Measurements from ENCODE around the gene RPS24.

The RPS24 gene

DNA sequence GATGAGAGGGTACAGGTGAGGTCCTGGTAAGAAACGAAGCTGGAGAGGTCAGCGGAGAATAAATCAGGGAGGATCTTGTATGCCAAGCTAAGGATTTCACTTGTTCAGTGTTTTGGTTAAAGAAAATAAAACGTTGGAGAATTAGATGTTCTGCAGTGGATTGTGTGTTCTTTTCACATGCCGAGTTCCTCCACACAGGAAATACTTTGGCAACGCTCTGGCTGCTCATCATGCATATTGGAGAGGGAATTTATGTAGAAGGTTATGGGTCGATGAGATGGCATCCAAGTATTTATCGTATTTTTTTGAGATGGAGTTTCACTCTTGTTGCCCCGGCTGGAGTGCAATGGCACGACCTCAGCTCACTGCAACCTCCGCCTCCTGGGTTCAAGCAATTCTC is 11.0 kb downstream of the RPS24 start:
- Histone ChIP-seq H3K27me3 (ENCODE audit: low read length) (no peaks in the 10 kb centered on the region), H2AFZ (ENCODE audit: low read depth, low read length, severe bottlenecking) (no peak overlapping the region), H3K27ac (ENCODE audit: low read depth, low read length) (no peak overlapping the region), H3K9me2 (replicated peaks; ENCODE audit: insufficient read depth, low read length) (no peaks in the 10 kb centered on the region), H3K79me2 (ENCODE audit: insufficient read depth, low read length) (peaks cover under 1% of the 10 kb centered on the region; the same call in 1 of the 2 replicates), H3K9ac (ENCODE audit: low read length) (no peak overlapping the region), H3K4me2 (ENCODE audit: low read depth, low read length, poor library complexity, severe bottlenecking) (no peak overlapping the region), H3K36me3 (ENCODE audit: low read length) (peaks cover 14% of the 10 kb centered on the region; the same call in 1 of the 2 replicates), H3K4me3 (ENCODE audit: insufficient read depth, low read length, poor library complexity, severe bottlenecking) (no peak overlapping the region), H3K9me3 (ENCODE audit: insufficient read depth, low read length) (no peaks in the 10 kb centered on the region), H3F3A (ENCODE audit: insufficient read depth) (peaks cover 38% of the 10 kb centered on the region), H4K20me1 (ENCODE audit: low read depth, low read length) (peaks cover 15% of the 10 kb centered on the region)
- no peak for TF ChIP-seq EZH2phosphoT487 (conservative IDR thresholded peaks at IDR 0.05; ENCODE audit: low read length)
- TF ChIP-seq, protein P1, sequence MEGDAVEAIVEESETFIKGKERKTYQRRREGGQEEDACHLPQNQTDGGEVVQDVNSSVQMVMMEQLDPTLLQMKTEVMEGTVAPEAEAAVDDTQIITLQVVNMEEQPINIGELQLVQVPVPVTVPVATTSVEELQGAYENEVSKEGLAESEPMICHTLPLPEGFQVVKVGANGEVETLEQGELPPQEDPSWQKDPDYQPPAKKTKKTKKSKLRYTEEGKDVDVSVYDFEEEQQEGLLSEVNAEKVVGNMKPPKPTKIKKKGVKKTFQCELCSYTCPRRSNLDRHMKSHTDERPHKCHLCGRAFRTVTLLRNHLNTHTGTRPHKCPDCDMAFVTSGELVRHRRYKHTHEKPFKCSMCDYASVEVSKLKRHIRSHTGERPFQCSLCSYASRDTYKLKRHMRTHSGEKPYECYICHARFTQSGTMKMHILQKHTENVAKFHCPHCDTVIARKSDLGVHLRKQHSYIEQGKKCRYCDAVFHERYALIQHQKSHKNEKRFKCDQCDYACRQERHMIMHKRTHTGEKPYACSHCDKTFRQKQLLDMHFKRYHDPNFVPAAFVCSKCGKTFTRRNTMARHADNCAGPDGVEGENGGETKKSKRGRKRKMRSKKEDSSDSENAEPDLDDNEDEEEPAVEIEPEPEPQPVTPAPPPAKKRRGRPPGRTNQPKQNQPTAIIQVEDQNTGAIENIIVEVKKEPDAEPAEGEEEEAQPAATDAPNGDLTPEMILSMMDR (IDR thresholded peaks at IDR 0.05; ENCODE audit: insufficient read depth, low read length, poor library complexity, severe bottlenecking), result no peak

DNA sequence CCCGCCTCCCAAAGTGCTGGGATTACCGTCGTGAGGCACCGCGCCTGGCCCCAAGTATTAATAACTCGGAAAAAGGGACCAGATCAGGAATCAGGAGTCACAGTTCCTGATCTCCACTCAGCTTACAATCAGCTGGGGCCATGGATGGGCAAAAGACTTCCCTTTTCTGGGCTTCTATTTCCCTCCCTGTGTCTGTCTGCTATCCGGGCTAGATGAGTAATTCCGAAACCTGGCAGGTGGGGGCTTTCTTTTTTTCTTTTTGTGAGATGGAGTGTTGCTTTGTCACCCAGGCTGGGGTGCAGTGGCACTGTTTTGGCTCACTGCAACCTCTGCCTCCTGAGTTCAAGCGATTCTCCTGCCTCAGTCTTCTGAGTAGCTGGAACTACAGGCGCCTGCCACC is 11.6 kb downstream of the RPS24 start:
- Histone ChIP-seq H3K79me2 (ENCODE audit: insufficient read depth, low read length) (no peaks in the 10 kb centered on the region), H3F3A (ENCODE audit: insufficient read depth) (peaks cover 34% of the 10 kb centered on the region), H3K9me3 (ENCODE audit: insufficient read depth, low read length) (no peaks in the 10 kb centered on the region), H4K20me1 (ENCODE audit: low read depth, low read length) (peaks cover 9% of the 10 kb centered on the region), H3K4me2 (ENCODE audit: low read depth, low read length, poor library complexity, severe bottlenecking) (no peak overlapping the region), H3K27ac (ENCODE audit: low read depth, low read length) (no peak overlapping the region), H3K9ac (ENCODE audit: low read length) (no peak overlapping the region), H3K27me3 (ENCODE audit: low read length) (no peaks in the 10 kb centered on the region), H3K9me2 (replicated peaks; ENCODE audit: insufficient read depth, low read length) (no peaks in the 10 kb centered on the region), H3K4me3 (ENCODE audit: insufficient read depth, low read length, poor library complexity, severe bottlenecking) (no peak overlapping the region), H3K36me3 (ENCODE audit: low read length) (peaks cover 9% of the 10 kb centered on the region; the same call in 1 of the 2 replicates), H2AFZ (ENCODE audit: low read depth, low read length, severe bottlenecking) (no peak overlapping the region)
- TF ChIP-seq EZH2phosphoT487 (conservative IDR thresholded peaks at IDR 0.05; ENCODE audit: low read length), result no peak
- TF ChIP-seq, protein P1 (IDR thresholded peaks at IDR 0.05; ENCODE audit: insufficient read depth, low read length, poor library complexity, severe bottlenecking), result no peak

DNA sequence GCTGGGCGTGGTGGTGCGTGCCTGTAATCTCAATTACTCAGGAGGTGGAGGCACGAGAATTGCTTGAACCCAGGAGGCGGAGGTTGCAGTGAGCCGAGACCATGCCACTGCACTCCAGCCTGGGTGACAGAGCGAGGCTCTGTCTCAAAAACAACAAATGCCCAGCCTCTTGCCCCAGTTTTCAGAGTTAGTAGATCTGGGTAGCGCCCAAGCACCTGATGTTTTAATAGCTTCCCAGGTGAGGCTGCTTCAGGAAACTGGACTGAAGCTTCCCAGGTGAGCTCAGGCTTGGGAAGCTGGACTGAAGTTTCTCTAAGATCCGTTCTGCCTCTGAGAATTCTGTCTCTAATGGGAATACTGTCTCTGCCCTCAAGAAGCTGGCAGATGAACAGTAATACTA is 12.2 kb downstream of the RPS24 start:
- no peak overlapping the region for H3K27ac ChIP-seq (ENCODE audit: low read depth, low read length)
- H3K27me3 ChIP-seq (ENCODE audit: low read length), result no peaks in the 10 kb centered on the region
- no peak for TF ChIP-seq EZH2phosphoT487 (conservative IDR thresholded peaks at IDR 0.05; ENCODE audit: low read length)
- TF ChIP-seq, protein P1 (IDR thresholded peaks at IDR 0.05; ENCODE audit: insufficient read depth, low read length, poor library complexity, severe bottlenecking), result no peak
- H3K4me3 ChIP-seq (ENCODE audit: insufficient read depth, low read length, poor library complexity, severe bottlenecking), result no peak overlapping the region
- no peak overlapping the region for H2AFZ ChIP-seq (ENCODE audit: low read depth, low read length, severe bottlenecking)
- H3K9me2 ChIP-seq (replicated peaks; ENCODE audit: insufficient read depth, low read length), result no peaks in the 10 kb centered on the region
- H3K9ac ChIP-seq (ENCODE audit: low read length), result no peak overlapping the region
- H3K9me3 ChIP-seq (ENCODE audit: insufficient read depth, low read length), result no peaks in the 10 kb centered on the region
- H3F3A ChIP-seq (ENCODE audit: insufficient read depth), result peaks cover 29% of the 10 kb centered on the region
- H3K4me2 ChIP-seq (ENCODE audit: low read depth, low read length, poor library complexity, severe bottlenecking), result no peak overlapping the region
- peaks cover 3% of the 10 kb centered on the region; the same call in 1 of the 2 replicates for H4K20me1 ChIP-seq (ENCODE audit: low read depth, low read length)
- H3K79me2 ChIP-seq (ENCODE audit: insufficient read depth, low read length), result no peaks in the 10 kb centered on the region
- 0 out of 2 replicates have a peak, but pooled peaks cover 3% of the 10 kb centered on the region for H3K36me3 ChIP-seq (ENCODE audit: low read length)
